OCI-LY3 (cell line): ENCODE results near the gene KCNK4.

Source experiments
- EZH2phosphoT487 ChIP-seq: fragments of 200-600 bp; shearing (Covaris generic); IDR thresholded peaks from 2 replicates; pipeline ENCODE4 v1.6.1; 2018; ENCODE audit warnings: antibody characterized with exemption, mixed run types, low read depth
- TF ChIP-seq, protein P1 (sequence below): fragments of 200-600, 300-600 bp; sonication (generic); IDR thresholded peaks from 2 replicates; pipeline ENCODE4 v1.5.1; 2014; ENCODE audit warnings: antibody characterized with exemption, low read length, low read depth

DNA sequence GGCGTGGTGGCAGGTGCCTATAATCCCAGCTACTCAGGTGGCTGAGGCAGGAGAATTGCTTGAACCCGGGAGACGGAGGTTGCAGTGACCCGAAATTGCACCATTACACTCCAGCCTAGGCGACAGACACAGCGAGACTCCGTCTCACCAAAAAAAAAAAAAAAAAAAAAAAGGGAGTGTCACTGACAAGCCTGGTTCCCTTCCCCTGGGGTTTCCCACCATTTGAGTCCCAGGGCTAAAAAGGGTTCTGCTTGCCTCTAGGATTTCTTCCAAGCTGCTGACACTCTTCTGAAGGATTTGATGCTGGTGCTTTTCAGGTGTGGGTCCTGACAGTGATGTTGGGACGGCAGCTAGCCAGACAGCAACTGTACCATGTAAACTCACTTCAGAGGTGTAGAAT lies 47.6 kb downstream of the KCNK4 start:
- TF ChIP-seq, protein P1, sequence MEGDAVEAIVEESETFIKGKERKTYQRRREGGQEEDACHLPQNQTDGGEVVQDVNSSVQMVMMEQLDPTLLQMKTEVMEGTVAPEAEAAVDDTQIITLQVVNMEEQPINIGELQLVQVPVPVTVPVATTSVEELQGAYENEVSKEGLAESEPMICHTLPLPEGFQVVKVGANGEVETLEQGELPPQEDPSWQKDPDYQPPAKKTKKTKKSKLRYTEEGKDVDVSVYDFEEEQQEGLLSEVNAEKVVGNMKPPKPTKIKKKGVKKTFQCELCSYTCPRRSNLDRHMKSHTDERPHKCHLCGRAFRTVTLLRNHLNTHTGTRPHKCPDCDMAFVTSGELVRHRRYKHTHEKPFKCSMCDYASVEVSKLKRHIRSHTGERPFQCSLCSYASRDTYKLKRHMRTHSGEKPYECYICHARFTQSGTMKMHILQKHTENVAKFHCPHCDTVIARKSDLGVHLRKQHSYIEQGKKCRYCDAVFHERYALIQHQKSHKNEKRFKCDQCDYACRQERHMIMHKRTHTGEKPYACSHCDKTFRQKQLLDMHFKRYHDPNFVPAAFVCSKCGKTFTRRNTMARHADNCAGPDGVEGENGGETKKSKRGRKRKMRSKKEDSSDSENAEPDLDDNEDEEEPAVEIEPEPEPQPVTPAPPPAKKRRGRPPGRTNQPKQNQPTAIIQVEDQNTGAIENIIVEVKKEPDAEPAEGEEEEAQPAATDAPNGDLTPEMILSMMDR = no peak
- TF ChIP-seq EZH2phosphoT487 = no peak
